H1 (cell line): ENCODE results near the gene FREM1. TPM values are rescaled to one million over a fixed set of nuclear protein-coding genes. Genes with fewer than 3 reads are reported as not detected.

ENCODE experiments used
- CTCF ChIA-PET: fragments of 300-600 bp; sonication (Branson Sonifier 250); formaldehyde crosslinking; loops from one replicate; lab custom pipeline; 2021; ENCODE audit not compliant: partially characterized antibody; lab: Charles Lee
- POLR2A ChIA-PET: fragments of 300-600 bp; sonication (Branson Sonifier 250); formaldehyde crosslinking; loops from one replicate; lab custom pipeline; 2021; ENCODE audit warnings: inconsistent platforms; ENCODE audit not compliant: partially characterized antibody; lab: Charles Lee
- DNase-seq, 2 experiments: peaks; one replicate each; pipeline versions ENCODE4 v3.0.0 to v3.0.0-alpha.2; 2010 to 2022; ENCODE audit warnings: low spot score in 2 of 2, low read depth in 1 of 2, mixed read lengths in 1 of 2
- FAIRE-seq: peaks from 2 replicates; lab custom pipeline; 2011; peaks lifted over from hg19 to GRCh38; lab: Jason Lieb, UNC
- H2AFZ ChIP-seq: 2 replicates; pipeline ENCODE4 v1.8.1; 2012; ENCODE audit warnings: low read length, inconsistent platforms
- H2AK5ac ChIP-seq: 2 replicates; pipeline ENCODE4 v1.6.1; 2013; ENCODE audit warnings: low read depth, low read length
- H2BK120ac ChIP-seq: replicated peaks from 2 replicates; pipeline ENCODE3; 2013; ENCODE audit warnings: low read depth, low read length, inconsistent platforms
- H2BK12ac ChIP-seq: 2 replicates; pipeline ENCODE4 v1.6.1; 2013; ENCODE audit warnings: low read depth, low read length
- H2BK15ac ChIP-seq: 2 replicates; pipeline ENCODE4 v1.6.1; 2013; ENCODE audit warnings: low read length
- H2BK20ac ChIP-seq: 2 replicates; pipeline ENCODE4 v1.6.1; 2013; ENCODE audit warnings: low read length
- H2BK5ac ChIP-seq: 2 replicates; pipeline ENCODE4 v1.6.1; 2013; ENCODE audit warnings: low read depth, low read length
- H3K14ac ChIP-seq: 2 replicates; pipeline ENCODE4 v1.6.1; 2013; ENCODE audit warnings: inconsistent platforms; ENCODE audit not compliant: insufficient read length
- H3K18ac ChIP-seq: 2 replicates; pipeline ENCODE4 v1.6.1; 2013; ENCODE audit warnings: low read length; ENCODE audit errors: extremely low read depth
- H3K23ac ChIP-seq: 2 replicates; pipeline ENCODE4 v1.6.1; 2013; ENCODE audit warnings: inconsistent platforms; ENCODE audit not compliant: insufficient read length
- H3K23me2 ChIP-seq: 2 replicates; pipeline ENCODE4 v1.6.1; 2013; ENCODE audit warnings: low read depth, low read length
- H3K27ac ChIP-seq: 2 replicates; pipeline ENCODE4 v1.6.1; 2011; ENCODE audit warnings: low read depth, low read length, inconsistent platforms
- H3K27me3 ChIP-seq, 4 experiments: replicated peaks in 1 of 4; 1 replicate in 1 of 4; 2 replicates in 3 of 4; pipeline versions ENCODE4 v1.6.1 to v1.8.1; 2011 to 2013; ENCODE audit warnings: low read length in 3 of 4, mild to moderate bottlenecking in 3 of 4, inconsistent platforms in 2 of 4, mixed read lengths in 2 of 4, moderate library complexity in 1 of 4; ENCODE audit not compliant: control insufficient read depth in 3 of 4, insufficient read depth in 3 of 4; ENCODE audit errors: extremely low read depth in 1 of 4
- H3K36me3 ChIP-seq, 4 experiments: 2 replicates each; pipeline versions ENCODE4 v1.6.1 to v1.8.1; 2011 to 2013; ENCODE audit warnings: mild to moderate bottlenecking in 4 of 4, low read length in 3 of 4, moderate library complexity in 2 of 4, control low read depth in 1 of 4, inconsistent platforms in 1 of 4; ENCODE audit not compliant: insufficient read depth in 4 of 4, control insufficient read depth in 2 of 4
- H3K4ac ChIP-seq: replicated peaks from 2 replicates; pipeline ENCODE3; 2013; ENCODE audit warnings: low read length, low read depth, mixed read lengths, inconsistent platforms; ENCODE audit not compliant: insufficient read length
- H3K4me1 ChIP-seq, 4 experiments: replicated peaks in 1 of 4; 1 replicate in 1 of 4; 2 replicates in 3 of 4; pipeline versions ENCODE4 v1.6.1 to v1.8.1; 2011 to 2013; ENCODE audit warnings: low read length in 3 of 4, inconsistent platforms in 2 of 4, mixed read lengths in 1 of 4; ENCODE audit not compliant: insufficient read depth in 4 of 4, control insufficient read depth in 3 of 4
- H3K4me2 ChIP-seq, 2 experiments: 2 replicates each; pipeline versions ENCODE4 v1.6.1 to v1.8.1; 2011 to 2013; ENCODE audit warnings: low read depth in 2 of 2, low read length in 2 of 2, control low read depth in 1 of 2, inconsistent platforms in 1 of 2, mild to moderate bottlenecking in 1 of 2; ENCODE audit not compliant: insufficient read depth in 1 of 2
- H3K4me3 ChIP-seq, 4 experiments: fragments of 200-600, 300-600 bp in 1 of 4; sonication (generic), shearing (Covaris generic), sonication (Bioruptor Twin) in 1 of 4; 2 replicates each; pipeline versions ENCODE4 v1.5.1 to v1.8.1; 2011 to 2016; ENCODE audit warnings: low read length in 4 of 4, low read depth in 3 of 4, control low read depth in 2 of 4, inconsistent platforms in 2 of 4, mild to moderate bottlenecking in 2 of 4, mixed read lengths in 1 of 4, moderate library complexity in 1 of 4; ENCODE audit not compliant: insufficient read depth in 2 of 4; ENCODE audit errors: extremely low read depth in 1 of 4
- H3K56ac ChIP-seq: replicated peaks from 2 replicates; pipeline ENCODE3; 2013; ENCODE audit warnings: low read depth, mild to moderate bottlenecking, mixed read lengths, low read length, inconsistent platforms; ENCODE audit not compliant: insufficient read length
- H3K79me1 ChIP-seq: 2 replicates; pipeline ENCODE4 v1.6.1; 2013; ENCODE audit warnings: low read depth, low read length, control low read depth
- H3K79me2 ChIP-seq, 2 experiments: 2 replicates each; pipeline versions ENCODE4 v1.6.1 to v1.8.1; 2012 to 2013; ENCODE audit warnings: low read length in 2 of 2, mild to moderate bottlenecking in 2 of 2, inconsistent platforms in 1 of 2; ENCODE audit not compliant: insufficient read depth in 2 of 2, control insufficient read depth in 1 of 2
- H3K9ac ChIP-seq, 4 experiments: replicated peaks in 1 of 4; 1 replicate in 1 of 4; 2 replicates in 3 of 4; pipeline versions ENCODE4 v1.6.1 to v1.8.1; 2011 to 2013; ENCODE audit warnings: low read depth in 3 of 4, low read length in 3 of 4, control low read depth in 2 of 4, mild to moderate bottlenecking in 2 of 4, moderate library complexity in 2 of 4, inconsistent platforms in 1 of 4; ENCODE audit errors: extremely low read depth in 1 of 4
- H3K9me3 ChIP-seq, 2 experiments: 2 replicates each; pipeline versions ENCODE4 v1.6.1 to v1.8.1; 2012 to 2013; ENCODE audit warnings: mild to moderate bottlenecking in 2 of 2, moderate library complexity in 2 of 2, control low read depth in 1 of 2, inconsistent platforms in 1 of 2, low read depth in 1 of 2, low read length in 1 of 2, mixed read lengths in 1 of 2; ENCODE audit not compliant: insufficient read depth in 2 of 2
- H4K20me1 ChIP-seq, 2 experiments: replicated peaks in 1 of 2; 2 replicates each; pipeline versions ENCODE3 to v1.8.1; 2011 to 2013; ENCODE audit warnings: inconsistent platforms in 2 of 2, low read length in 2 of 2, mild to moderate bottlenecking in 1 of 2; ENCODE audit not compliant: insufficient read depth in 2 of 2, control insufficient read depth in 1 of 2
- H4K5ac ChIP-seq: 2 replicates; pipeline ENCODE4 v1.6.1; 2013; ENCODE audit warnings: low read length, low read depth, mixed read lengths, inconsistent platforms; ENCODE audit not compliant: insufficient read length
- H4K8ac ChIP-seq: 2 replicates; pipeline ENCODE4 v1.8.0; 2013; ENCODE audit warnings: mild to moderate bottlenecking, moderate library complexity, low read length, inconsistent platforms; ENCODE audit not compliant: insufficient read depth; ENCODE audit errors: extremely low read depth
- H4K91ac ChIP-seq: replicated peaks from 2 replicates; pipeline ENCODE3; 2013; ENCODE audit warnings: low read length, mixed read lengths, inconsistent platforms; ENCODE audit not compliant: insufficient read length
- EGR1 ChIP-seq: IDR thresholded peaks from 2 replicates; pipeline ENCODE4 v1.6.1; 2011; ENCODE audit warnings: low read depth, low read length, borderline replicate concordance
- FOSL1 ChIP-seq: IDR thresholded peaks from 2 replicates; pipeline ENCODE4 v1.6.1; 2011; ENCODE audit warnings: mild to moderate bottlenecking, low read depth, low read length, moderate library complexity; ENCODE audit not compliant: insufficient read depth
- JUN ChIP-seq: IDR thresholded peaks from 2 replicates; pipeline ENCODE4 v1.6.1; 2011; ENCODE audit warnings: low read depth, mild to moderate bottlenecking, improper control_type of control experiment, low read length
- KDM5A ChIP-seq: fragments of 200-600 bp; IDR thresholded peaks from 2 replicates; pipeline ENCODE4 v1.7.1; 2012; ENCODE audit warnings: mild to moderate bottlenecking, low read length, inconsistent platforms, mixed read lengths
- MAFK ChIP-seq: IDR thresholded peaks from 2 replicates; pipeline ENCODE4 v1.6.1; 2012; ENCODE audit warnings: low read depth, mild to moderate bottlenecking, improper control_type of control experiment, low read length
- MAX ChIP-seq: IDR thresholded peaks from 2 replicates; pipeline ENCODE4 v1.6.1; 2012; ENCODE audit warnings: inconsistent platforms
- RAD21 ChIP-seq, 2 experiments: IDR thresholded peaks in 1 of 2; conservative IDR thresholded peaks in 1 of 2; 2 replicates each; pipeline ENCODE4 v1.6.1; 2011; ENCODE audit warnings: low read depth in 2 of 2, low read length in 2 of 2, improper control_type of control experiment in 1 of 2, inconsistent platforms in 1 of 2, mild to moderate bottlenecking in 1 of 2, moderate library complexity in 1 of 2
- RNF2 ChIP-seq: fragments of 200-900, 300-1000 bp; sonication (generic); IDR thresholded peaks from 2 replicates; pipeline ENCODE4 v1.7.1; 2016; ENCODE audit warnings: borderline replicate concordance, low read depth, mild to moderate bottlenecking, antibody characterized with exemption, low read length; ENCODE audit not compliant: poor library complexity, severe bottlenecking; ENCODE audit errors: missing control alignments
- SIX5 ChIP-seq: IDR thresholded peaks from 2 replicates; pipeline ENCODE4 v1.6.1; 2011; ENCODE audit warnings: mild to moderate bottlenecking, low read depth, low read length
- SP4 ChIP-seq: IDR thresholded peaks from 2 replicates; pipeline ENCODE4 v1.6.1; 2012; ENCODE audit warnings: low read length, inconsistent platforms
- TCF12 ChIP-seq: IDR thresholded peaks from 2 replicates; pipeline ENCODE4 v1.6.1; 2011; ENCODE audit warnings: low read depth, mild to moderate bottlenecking, low read length
- WGBS, 2 experiments: shearing (Covaris generic) in 1 of 2; methylation state at CpG; one replicate each; pipeline versions ENCODE4 v1.1.6 to v1.1.7; 2013 to 2015; ENCODE audit warnings: low lambda C conversion rate in 2 of 2, mixed read lengths in 2 of 2, inconsistent platforms in 1 of 2, low coverage in 1 of 2, missing lambda C conversion rate in 1 of 2; ENCODE audit not compliant: insufficient replicate concordance in 2 of 2, insufficient coverage in 1 of 2, insufficient read length in 1 of 2; ENCODE audit errors: extremely low coverage in 1 of 2, missing lambda C conversion rate in 1 of 2; 5-methylcytosine and 5-hydroxymethylcytosine counted together
- polyA plus RNA-seq, 7 experiments: library from polyadenylated mRNA; depleted of rRNA in 3 of 7; stranded (reverse) in 5 of 7; unstranded in 2 of 7; fragments of >200 nt in 5 of 7; fragments of 200-250 nt in 2 of 7; gene quantifications; 1 replicate in 5 of 7; 2 replicates in 1 of 7; 4 replicates in 1 of 7; pipeline versions ENCODE4 v1.2.1 to v1.2.3, GENCODE V29; 2011 to 2013; ENCODE audit warnings: missing spikeins in 2 of 7, mixed read lengths in 2 of 7
- total RNA-seq: library from RNA; stranded (reverse); fragmentation: NEBNext Ultra II Directional; extraction: Animal tissue kit (Norgen Biotek cat#: 25700); gene quantifications from 2 replicates; pipeline ENCODE4 v1.2.1, GENCODE V29; 2021

The FREM1 gene
- total and polyA plus RNA-seq, 2 of the 8 experiments (the other 6 are each of a cell fraction or from before 2014, with no cell fraction given) = 2.6 to 3.1 TPM

- Histone ChIP-seq H3K14ac (no peak overlapping the region), H4K91ac (no peak overlapping the region), H3K27ac (no peak overlapping the region), H3K79me2 (no peaks in the 10 kb centered on the region), H3K4me1 (peaks cover 0 to 4% (median 0%) of the 10 kb centered on the region in 4 experiments; a peak in 2 of 7 replicates), H2AFZ (no peak overlapping the region), H4K20me1 (no peaks in the 10 kb centered on the region), H3K27me3 (no peaks in the 10 kb centered on the region), H3K23me2 (no peaks in the 10 kb centered on the region), H3K56ac (no peak overlapping the region), H3K18ac (no peak overlapping the region), H3K23ac (no peak overlapping the region), H3K36me3 (no peaks in the 10 kb centered on the region), H3K79me1 (no peaks in the 10 kb centered on the region), H2BK5ac (no peak overlapping the region), H4K5ac (no peak overlapping the region), H3K4me3 (no peak overlapping the region), H2BK120ac (no peak overlapping the region), H2AK5ac (no peak overlapping the region), H4K8ac (no peak overlapping the region)
- POLR2A ChIA-PET = no interaction called here
- FAIRE-seq = no peak
- 92 to 100% methylated on average over 2 to 3 of the region's 6 CpGs for WGBS, 2 experiments
- no peak for TF ChIP-seq TCF12
- no peak for TF ChIP-seq MAFK
- no peak for TF ChIP-seq EGR1
- no peak for TF ChIP-seq SIX5
- TF ChIP-seq SP4 = no peak
- no peak for TF ChIP-seq KDM5A
- no peak for TF ChIP-seq RNF2
- no peak for TF ChIP-seq MAX
- TF ChIP-seq JUN = no peak
- no peak for TF ChIP-seq RAD21 (IDR thresholded peaks at IDR 0.05 in 1 of 2, conservative IDR thresholded peaks at IDR 0.05 in 1 of 2; ENCODE audit: low read depth in 2 of 2, low read length in 2 of 2)
- TF ChIP-seq FOSL1 = no peak
- TF ChIP-seq, all 59 proteins: peak for 0
- Histone ChIP-seq H2BK20ac (no peak overlapping the region), H3K4me2 (no peak overlapping the region), H3K9ac (no peak overlapping the region), H2BK12ac (no peak overlapping the region), H3K9me3 (no peaks in the 10 kb centered on the region), H3K4ac (no peak overlapping the region), H2BK15ac (no peak overlapping the region)
- CTCF ChIA-PET = interaction anchor here (1.0 to 1.2 kb wide), 2 partner anchors 10 to 707 kb away, joined by 3 to 4 read pairs; no protein-coding TSS in a partner anchor
- DNase-seq = no peak
Observed at GRCh38 chr9:14778565-14778964, 131.7 kb downstream of the FREM1 start.
